RWPE2 (cell line): Measurements from ENCODE around the gene STX1B.

Source experiments
- ATAC-seq: fragments of 200-7000 bp; cut with Tn5 transposase; 3 replicates; pipeline ENCODE4 v1.9.1; 2021; ENCODE audit warnings: low read depth
- DNase-seq: peaks from one replicate; pipeline ENCODE4 v3.0.0-alpha.2; 2020; ENCODE audit warnings: low spot score
- H3K27ac ChIP-seq: fragments of 450-650 bp; 2 replicates; pipeline ENCODE4 v1.5.1; 2017; ENCODE audit warnings: mild to moderate bottlenecking; ENCODE audit not compliant: poor library complexity, severe bottlenecking
- H3K27me3 ChIP-seq: fragments of 250-450 bp; sonication (Bioruptor Pico); 2 replicates; pipeline ENCODE4 v1.5.1; 2021; ENCODE audit warnings: mild to moderate bottlenecking, moderate library complexity; ENCODE audit not compliant: insufficient read depth, poor library complexity, severe bottlenecking
- H3K36me3 ChIP-seq: fragments of 250-450 bp; sonication (Bioruptor Pico); 2 replicates; pipeline ENCODE4 v1.5.1; 2020; ENCODE audit warnings: low read depth, mild to moderate bottlenecking, moderate library complexity
- H3K4me1 ChIP-seq: fragments of 250-450 bp; sonication (Bioruptor Pico); 2 replicates; pipeline ENCODE4 v1.5.1; 2021; ENCODE audit warnings: mild to moderate bottlenecking, moderate library complexity; ENCODE audit not compliant: insufficient read depth, poor library complexity, severe bottlenecking
- H3K4me3 ChIP-seq: fragments of 250-450 bp; sonication (Bioruptor Pico); 2 replicates; pipeline ENCODE4 v1.5.1; 2021; ENCODE audit warnings: mild to moderate bottlenecking, moderate library complexity; ENCODE audit not compliant: severe bottlenecking
- H3K9me3 ChIP-seq: fragments of 250-450 bp; sonication (Bioruptor Pico); 2 replicates; pipeline ENCODE4 v1.5.1; 2021; ENCODE audit warnings: mild to moderate bottlenecking, moderate library complexity; ENCODE audit not compliant: severe bottlenecking
- TF ChIP-seq, protein P1 (sequence below): fragments of 450-650 bp; IDR thresholded peaks from one replicate; pipeline ENCODE4 v1.5.1; 2017; ENCODE audit warnings: mild to moderate bottlenecking, moderate library complexity; ENCODE audit not compliant: poor library complexity, severe bottlenecking

The STX1B gene

DNA sequence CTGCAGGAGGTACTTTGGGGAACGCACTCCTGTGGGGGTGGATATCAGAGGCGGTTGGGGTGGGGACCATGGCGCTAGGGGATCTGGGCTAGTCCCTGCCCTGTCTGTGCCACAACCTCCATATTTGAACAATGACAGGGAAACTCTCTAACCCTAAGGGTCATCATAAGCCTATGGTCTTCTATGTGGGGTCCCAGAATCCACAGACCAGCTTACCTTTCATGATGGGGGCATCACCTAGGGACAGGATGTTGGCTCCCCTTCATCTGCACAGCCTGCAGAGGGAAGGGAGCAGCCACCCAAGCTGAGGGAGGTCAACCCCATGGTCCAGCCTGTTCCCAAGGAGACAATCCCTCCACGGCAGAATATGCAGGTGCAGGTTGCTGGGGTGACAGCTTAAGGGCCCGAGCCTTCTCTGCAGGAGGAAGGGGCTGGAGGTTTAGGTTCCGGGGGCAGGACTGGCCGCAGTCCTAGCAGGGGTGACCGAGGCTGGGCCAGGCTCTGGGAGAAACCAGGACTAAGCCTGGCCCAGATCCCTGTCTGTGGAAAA is 59.8 kb downstream of the STX1B start:
- TF ChIP-seq, protein P1, sequence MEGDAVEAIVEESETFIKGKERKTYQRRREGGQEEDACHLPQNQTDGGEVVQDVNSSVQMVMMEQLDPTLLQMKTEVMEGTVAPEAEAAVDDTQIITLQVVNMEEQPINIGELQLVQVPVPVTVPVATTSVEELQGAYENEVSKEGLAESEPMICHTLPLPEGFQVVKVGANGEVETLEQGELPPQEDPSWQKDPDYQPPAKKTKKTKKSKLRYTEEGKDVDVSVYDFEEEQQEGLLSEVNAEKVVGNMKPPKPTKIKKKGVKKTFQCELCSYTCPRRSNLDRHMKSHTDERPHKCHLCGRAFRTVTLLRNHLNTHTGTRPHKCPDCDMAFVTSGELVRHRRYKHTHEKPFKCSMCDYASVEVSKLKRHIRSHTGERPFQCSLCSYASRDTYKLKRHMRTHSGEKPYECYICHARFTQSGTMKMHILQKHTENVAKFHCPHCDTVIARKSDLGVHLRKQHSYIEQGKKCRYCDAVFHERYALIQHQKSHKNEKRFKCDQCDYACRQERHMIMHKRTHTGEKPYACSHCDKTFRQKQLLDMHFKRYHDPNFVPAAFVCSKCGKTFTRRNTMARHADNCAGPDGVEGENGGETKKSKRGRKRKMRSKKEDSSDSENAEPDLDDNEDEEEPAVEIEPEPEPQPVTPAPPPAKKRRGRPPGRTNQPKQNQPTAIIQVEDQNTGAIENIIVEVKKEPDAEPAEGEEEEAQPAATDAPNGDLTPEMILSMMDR, result no peak
- no peak for DNase-seq
- H3K4me1 ChIP-seq, result peaks cover 5% of the 10 kb centered on the region
- peak overlapping the region; percentile 98 for H3K4me3 ChIP-seq
- H3K36me3 ChIP-seq, result 0 out of 2 replicates have a peak, but pooled peaks cover 3% of the 10 kb centered on the region
- no peaks in the 10 kb centered on the region for H3K9me3 ChIP-seq
- no peak; the same call in 2 of the 3 replicates for ATAC-seq
- H3K27me3 ChIP-seq, result no peaks in the 10 kb centered on the region
- H3K27ac ChIP-seq, result peak overlapping the region; percentile 90

DNA sequence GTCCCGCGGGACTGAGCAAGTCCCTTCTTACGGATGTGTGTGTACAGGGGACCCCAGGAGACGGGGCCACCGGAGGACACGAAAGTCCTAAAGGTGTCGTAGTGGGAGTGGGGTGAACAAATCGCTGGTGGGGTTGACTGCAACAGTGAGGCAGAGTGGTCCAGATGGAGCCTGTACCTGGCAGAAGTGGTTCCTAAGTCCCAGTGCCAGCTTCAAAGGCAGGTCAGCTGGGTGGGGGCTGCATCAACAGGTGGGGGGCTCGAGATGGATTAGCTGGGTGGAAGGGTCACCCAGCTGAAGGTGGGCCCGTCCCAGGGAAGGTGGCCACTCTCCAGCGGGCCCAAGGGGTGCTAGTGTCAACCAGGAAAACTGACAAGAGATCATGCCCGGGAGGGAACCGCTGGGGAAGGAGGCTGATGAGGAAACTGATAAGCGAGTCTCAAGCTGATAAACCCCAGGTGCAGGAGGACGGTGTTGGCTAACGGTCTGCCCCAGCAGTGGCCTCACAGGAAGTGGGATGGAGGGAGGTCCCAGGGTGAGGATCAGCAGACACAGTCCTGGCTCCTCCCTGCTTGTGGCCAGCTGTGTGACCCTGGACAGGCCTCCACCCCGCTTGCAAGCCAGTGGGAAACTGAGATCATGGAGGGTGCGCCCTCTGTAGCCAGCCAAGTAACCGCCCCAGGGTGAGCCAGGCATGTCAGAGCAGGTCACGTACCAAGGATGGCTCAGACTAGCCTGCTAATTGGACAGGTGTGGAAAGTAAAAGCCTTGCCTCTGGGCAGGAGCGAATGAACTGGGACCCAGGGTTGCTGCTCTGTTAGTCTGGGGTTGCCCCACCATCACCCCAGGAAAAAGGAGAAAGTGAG is 60.6 kb downstream of the STX1B start:
- TF ChIP-seq, protein P1, result no peak
- H3K27me3 ChIP-seq, result no peaks in the 10 kb centered on the region
- DNase-seq, result peak; percentile 98
- peak overlapping the region; percentile 90 for H3K27ac ChIP-seq
- peaks cover 4% of the 10 kb centered on the region for H3K36me3 ChIP-seq
- H3K4me3 ChIP-seq, result peak overlapping the region; percentile 98
- no peaks in the 10 kb centered on the region for H3K9me3 ChIP-seq
- H3K4me1 ChIP-seq, result peaks cover 5% of the 10 kb centered on the region
- peak; percentile 83 for ATAC-seq

DNA sequence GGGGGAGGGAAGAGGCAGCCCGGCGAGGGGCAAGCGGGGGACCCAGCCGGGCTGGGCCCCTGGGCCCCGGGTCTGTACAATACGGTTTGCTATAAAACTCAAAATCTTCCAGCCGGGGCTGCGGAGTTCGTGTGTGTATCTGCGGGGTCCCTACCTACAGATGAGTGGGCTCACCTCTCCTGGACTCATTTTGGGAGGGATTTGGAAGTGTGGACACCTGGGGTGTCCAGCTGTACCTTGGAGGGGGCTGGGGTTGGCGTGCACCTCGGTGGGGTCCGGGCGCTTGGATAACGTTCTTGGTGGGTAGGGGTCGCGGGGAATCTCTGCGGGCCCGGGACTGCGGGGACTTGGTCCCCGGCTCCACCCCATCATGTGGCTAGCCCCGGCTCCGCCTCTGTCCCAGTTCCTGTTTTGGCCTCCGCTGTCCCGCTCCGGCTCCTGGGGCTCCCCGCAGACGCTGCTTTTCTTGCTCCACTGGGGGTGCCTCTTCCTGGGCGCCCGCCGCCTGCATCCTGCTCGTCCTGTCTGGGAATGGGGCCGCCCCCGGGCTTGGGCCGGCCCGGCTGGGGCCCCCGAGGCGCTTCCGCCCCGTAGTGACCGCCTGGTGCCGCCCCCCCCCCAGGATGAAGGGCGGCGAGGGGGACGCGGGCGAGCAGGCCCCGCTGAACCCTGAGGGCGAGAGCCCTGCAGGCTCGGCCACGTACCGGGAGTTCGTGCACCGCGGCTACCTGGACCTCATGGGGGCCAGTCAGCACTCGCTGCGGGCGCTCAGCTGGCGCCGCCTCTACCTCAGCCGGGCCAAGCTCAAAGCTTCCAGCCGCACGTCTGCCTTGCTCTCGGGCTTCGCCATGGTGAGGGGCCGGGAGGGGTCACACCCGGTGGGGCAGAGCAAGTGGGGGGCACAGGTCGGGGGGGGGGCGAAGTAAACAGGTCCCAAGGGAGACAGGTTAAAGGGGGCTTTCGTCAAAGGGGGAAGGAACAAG is 61.5 kb downstream of the STX1B start, which contains the start of gene ORAI3:
ORAI3 (plus strand) TSS at position 402 of the 983 bp plus-strand sequence; CDS start at position 624, 222 bp downstream.
- Histone ChIP-seq H3K27me3 (no peaks in the 10 kb centered on the region), H3K36me3 (peaks cover 13% of the 10 kb centered on the region), H3K9me3 (no peaks in the 10 kb centered on the region), H3K4me3 (peak within 1 kb of the TSS; percentile 98), H3K27ac (peak within 1 kb of the TSS; percentile 90), H3K4me1 (peaks cover 5% of the 10 kb centered on the region)
- ATAC-seq (peak; percentile 35), DNase-seq (no peak)
- TF ChIP-seq, protein P1, result no peak

DNA sequence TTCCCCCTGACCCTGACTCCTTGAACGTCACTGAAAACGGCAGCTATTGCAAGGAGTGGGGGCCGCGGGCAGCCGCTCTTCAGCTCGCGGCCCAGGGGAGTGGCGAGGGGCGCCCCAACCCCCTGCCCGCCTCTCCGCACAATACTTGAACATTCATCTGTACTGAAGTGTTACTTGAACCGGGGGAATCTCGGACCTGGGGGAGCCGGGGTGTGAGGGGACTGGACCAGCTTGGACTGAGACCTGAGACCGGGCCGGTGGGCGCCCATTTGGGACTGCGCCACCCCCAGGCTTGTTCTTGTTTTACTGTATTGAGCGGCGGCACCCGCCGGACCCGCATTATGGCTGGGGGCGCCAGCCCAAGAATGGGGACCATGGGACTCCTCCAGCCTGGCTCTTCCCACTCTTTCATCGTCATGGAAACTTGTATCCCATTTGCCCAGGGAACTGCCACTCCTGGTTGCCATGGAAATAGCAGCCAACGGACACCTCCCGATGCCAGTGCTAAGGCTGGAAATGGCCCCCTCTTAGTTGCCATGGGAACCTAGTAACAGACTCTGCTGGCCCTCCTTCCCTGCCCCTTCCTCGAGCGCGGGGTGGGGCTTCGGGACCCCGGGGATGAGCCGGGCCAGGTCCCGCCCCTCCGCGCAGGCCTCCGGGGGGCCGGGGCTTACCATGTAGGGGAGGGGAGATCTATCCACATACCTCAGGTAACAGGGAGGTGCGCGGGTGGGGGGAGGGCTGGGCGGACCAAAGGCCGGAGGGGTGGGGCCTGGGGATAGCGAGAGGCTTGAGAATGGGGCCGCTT is 62.4 kb downstream of the STX1B start:
- TF ChIP-seq, protein P1, result no peak
- no peaks in the 10 kb centered on the region for H3K9me3 ChIP-seq
- no peaks in the 10 kb centered on the region for H3K27me3 ChIP-seq
- peak overlapping the region; percentile 90 for H3K27ac ChIP-seq
- H3K4me3 ChIP-seq, result peak overlapping the region; percentile 98
- peak; percentile 59 for ATAC-seq
- peaks cover 5% of the 10 kb centered on the region for H3K4me1 ChIP-seq
- DNase-seq, result peak; percentile 94
- peaks cover 19% of the 10 kb centered on the region for H3K36me3 ChIP-seq
